ENCODE results near the gene TOP3B.

GRCh38 chr22:22010358-22010757 lies 27.8 kb upstream of the TOP3B start:
- TF ChIP-seq, protein P1, sequence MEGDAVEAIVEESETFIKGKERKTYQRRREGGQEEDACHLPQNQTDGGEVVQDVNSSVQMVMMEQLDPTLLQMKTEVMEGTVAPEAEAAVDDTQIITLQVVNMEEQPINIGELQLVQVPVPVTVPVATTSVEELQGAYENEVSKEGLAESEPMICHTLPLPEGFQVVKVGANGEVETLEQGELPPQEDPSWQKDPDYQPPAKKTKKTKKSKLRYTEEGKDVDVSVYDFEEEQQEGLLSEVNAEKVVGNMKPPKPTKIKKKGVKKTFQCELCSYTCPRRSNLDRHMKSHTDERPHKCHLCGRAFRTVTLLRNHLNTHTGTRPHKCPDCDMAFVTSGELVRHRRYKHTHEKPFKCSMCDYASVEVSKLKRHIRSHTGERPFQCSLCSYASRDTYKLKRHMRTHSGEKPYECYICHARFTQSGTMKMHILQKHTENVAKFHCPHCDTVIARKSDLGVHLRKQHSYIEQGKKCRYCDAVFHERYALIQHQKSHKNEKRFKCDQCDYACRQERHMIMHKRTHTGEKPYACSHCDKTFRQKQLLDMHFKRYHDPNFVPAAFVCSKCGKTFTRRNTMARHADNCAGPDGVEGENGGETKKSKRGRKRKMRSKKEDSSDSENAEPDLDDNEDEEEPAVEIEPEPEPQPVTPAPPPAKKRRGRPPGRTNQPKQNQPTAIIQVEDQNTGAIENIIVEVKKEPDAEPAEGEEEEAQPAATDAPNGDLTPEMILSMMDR (IDR thresholded peaks at IDR 0.05; ENCODE audit: low read depth, low read length, poor library complexity, severe bottlenecking): no peak
- TF ChIP-seq EZH2phosphoT487 (IDR thresholded peaks at IDR 0.05; ENCODE audit: borderline replicate concordance, low read length): no peak

All from DOHH2 (cell line).